SK-N-SH (cell line): ENCODE data around the gene AP4M1.

Experiments used
- CTCF ChIP-seq: fragments of 200-600 bp; sonication (generic); IDR thresholded peaks from 2 replicates; pipeline ENCODE4 v1.6.1; 2017; ENCODE audit warnings: antibody characterized with exemption, mild to moderate bottlenecking, moderate library complexity
- JUND ChIP-seq: IDR thresholded peaks from 2 replicates; pipeline ENCODE4 v1.4.0; 2012
- PBX3 ChIP-seq: IDR thresholded peaks from 2 replicates; pipeline ENCODE4; 2012
- SIN3A ChIP-seq: IDR thresholded peaks from 2 replicates; pipeline ENCODE4 v1.6.1; 2012; ENCODE audit warnings: low read depth, mild to moderate bottlenecking, low read length, moderate library complexity, borderline replicate concordance
- USF2 ChIP-seq: fragments of 150-350 bp; IDR thresholded peaks from 2 replicates; pipeline ENCODE4 v1.6.1; 2017; ENCODE audit warnings: antibody characterized with exemption, low read length, low read depth, borderline replicate concordance
- YY1 ChIP-seq: IDR thresholded peaks from 2 replicates; pipeline ENCODE4 v1.4.0; 2012; ENCODE audit warnings: low read depth, mild to moderate bottlenecking

GRCh38 chr7:100079024-100079560 lies 22.4 kb upstream of the AP4M1 start:
- TF ChIP-seq CTCF (no peak), YY1 (no peak), PBX3 (no peak), USF2 (no peak), JUND (no peak), SIN3A (no peak)
